ENCODE results near the gene PDZD7. TPM values are rescaled to one million over a fixed set of nuclear protein-coding genes. Genes with fewer than 3 reads are reported as not detected.

PDZD7 gene
- total RNA-seq, 1 experiment from 2014 or later, result 6.1 TPM

DNA sequence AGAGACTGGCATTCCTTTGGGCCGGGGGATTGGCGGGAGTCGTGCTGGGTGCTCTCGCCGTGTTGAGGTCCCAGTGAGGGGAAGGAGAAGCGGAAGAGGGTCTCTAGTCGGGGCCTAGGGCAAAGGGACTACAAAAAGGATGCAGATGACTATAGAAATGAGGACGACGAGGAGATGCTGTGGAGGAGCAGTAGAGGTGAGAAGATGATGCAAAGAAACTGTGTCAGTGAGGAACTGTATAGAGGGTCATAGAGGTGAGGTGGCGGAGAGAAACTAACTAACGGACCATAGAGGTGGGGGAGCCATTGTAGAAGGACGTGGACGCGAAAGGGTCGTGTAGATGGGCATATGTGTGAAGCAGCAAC, 43.3 kb downstream of the PDZD7 start:
- POLR2A ChIA-PET, result interaction anchor here (1.0 to 1.6 kb wide), 2 partner anchors 10 to 26 kb away, joined by 3 to 6 read pairs; no protein-coding TSS in a partner anchor

More for the DNA sequence above, 43.3 kb downstream of the PDZD7 start:
- peak; percentile 33 for ATAC-seq
- peak overlapping the region; percentile 96 for H3K4me2 ChIP-seq (ENCODE audit: low read length)
- peak overlapping the region; percentile 84 for H3K27ac ChIP-seq (ENCODE audit: low read depth, low read length)
- H3K4me1 ChIP-seq (ENCODE audit: control insufficient read depth in 1 of 2, insufficient read depth in 2 of 2, low read length in 2 of 2), result peaks cover 10 to 28% of the 10 kb centered on the region in 2 experiments; a peak in 3 of 4 replicates
- no peaks in the 10 kb centered on the region for H3K27me3 ChIP-seq (ENCODE audit: insufficient read depth, low read length)
- H3K79me2 ChIP-seq (ENCODE audit: insufficient read depth, low read length), result peaks cover 62% of the 10 kb centered on the region
- intact Hi-C loops (cut with micrococcal nuclease), result no loop called here
- no peaks in the 10 kb centered on the region for H3K9me3 ChIP-seq (ENCODE audit: control insufficient read depth in 1 of 2, insufficient read depth in 1 of 2, low read depth in 1 of 2, low read length in 2 of 2)
- DNase-seq (ENCODE audit: low read depth, low spot score), result no peak
- TSS peak; percentile 74 for BruUV-seq (replicated peaks)
- 0 out of 2 replicates have a peak, but pooled peaks have one; percentile 1 for TF ChIP-seq ZFX (IDR thresholded peaks at IDR 0.05)
- TF ChIP-seq, protein P1, sequence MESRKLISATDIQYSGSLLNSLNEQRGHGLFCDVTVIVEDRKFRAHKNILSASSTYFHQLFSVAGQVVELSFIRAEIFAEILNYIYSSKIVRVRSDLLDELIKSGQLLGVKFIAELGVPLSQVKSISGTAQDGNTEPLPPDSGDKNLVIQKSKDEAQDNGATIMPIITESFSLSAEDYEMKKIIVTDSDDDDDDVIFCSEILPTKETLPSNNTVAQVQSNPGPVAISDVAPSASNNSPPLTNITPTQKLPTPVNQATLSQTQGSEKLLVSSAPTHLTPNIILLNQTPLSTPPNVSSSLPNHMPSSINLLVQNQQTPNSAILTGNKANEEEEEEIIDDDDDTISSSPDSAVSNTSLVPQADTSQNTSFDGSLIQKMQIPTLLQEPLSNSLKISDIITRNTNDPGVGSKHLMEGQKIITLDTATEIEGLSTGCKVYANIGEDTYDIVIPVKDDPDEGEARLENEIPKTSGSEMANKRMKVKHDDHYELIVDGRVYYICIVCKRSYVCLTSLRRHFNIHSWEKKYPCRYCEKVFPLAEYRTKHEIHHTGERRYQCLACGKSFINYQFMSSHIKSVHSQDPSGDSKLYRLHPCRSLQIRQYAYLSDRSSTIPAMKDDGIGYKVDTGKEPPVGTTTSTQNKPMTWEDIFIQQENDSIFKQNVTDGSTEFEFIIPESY (IDR thresholded peaks at IDR 0.05; ENCODE audit: extremely low read depth, insufficient replicate concordance, low read length), result no peak
- TF ChIP-seq ELF1 (IDR thresholded peaks at IDR 0.05; ENCODE audit: borderline replicate concordance, low read depth), result no peak
- TF ChIP-seq POLR2AphosphoS5 (IDR thresholded peaks at IDR 0.05; ENCODE audit: low read depth, low read length), result no peak
- TF ChIP-seq JUND (IDR thresholded peaks at IDR 0.05), result no peak
- TF ChIP-seq RAD21 (IDR thresholded peaks at IDR 0.05; ENCODE audit: low read depth), result no peak
- H3K9me2 ChIP-seq (ENCODE audit: insufficient read depth), result no peaks in the 10 kb centered on the region
- peak overlapping the region; percentile 96 for H3K9ac ChIP-seq (ENCODE audit: low read length)
- ChIA-PET RAD21 (ENCODE audit: low non-redundant PET in 1 of 2, low total read pairs in 2 of 2, uncharacterized antibody in 2 of 2, unreplicated experiment in 2 of 2) (no interaction called here), CTCF (interaction anchor here (0.6 to 1.5 kb wide), 2 partner anchors 9 to 11 kb away, joined by 3 to 6 read pairs; no protein-coding TSS in a partner anchor)
- H3K36me3 ChIP-seq (ENCODE audit: control insufficient read depth in 1 of 2, insufficient read depth in 2 of 2, low read length in 2 of 2), result peaks cover 27 to 32% of the 10 kb centered on the region in 2 experiments
- peak overlapping the region; percentile 82 to 96 for H3K4me3 ChIP-seq (replicated peaks in 1 of 2; ENCODE audit: low read depth in 1 of 2, low read length in 2 of 2)
- no peaks in the 10 kb centered on the region; the same call in 1 of the 2 replicates for H4K20me1 ChIP-seq (ENCODE audit: insufficient read depth)
- H2AFZ ChIP-seq (ENCODE audit: low read depth, low read length, poor library complexity, severe bottlenecking), result no peak overlapping the region
